Measurements from ENCODE around the gene GDPD4.

- TF ChIP-seq ARNT (IDR thresholded peaks at IDR 0.05) (no peak), HDGF (IDR thresholded peaks at IDR 0.05; ENCODE audit: borderline replicate concordance) (no peak), PKNOX1 (IDR thresholded peaks at IDR 0.05) (no peak), BHLHE40 (IDR thresholded peaks at IDR 0.05; ENCODE audit: borderline replicate concordance) (no peak), NFRKB (IDR thresholded peaks at IDR 0.05) (no peak), ELF4 (IDR thresholded peaks at IDR 0.05) (no peak), FOXM1 (IDR thresholded peaks at IDR 0.05; ENCODE audit: borderline replicate concordance) (no peak), FOXK2 (IDR thresholded peaks at IDR 0.05) (no peak), TARDBP (IDR thresholded peaks at IDR 0.05) (no peak), SP1 (IDR thresholded peaks at IDR 0.05) (no peak), SUZ12 (IDR thresholded peaks at IDR 0.05) (no peak), L3MBTL2 (conservative IDR thresholded peaks at IDR 0.05) (no peak)
These were observed 7.4 kb upstream of the GDPD4 start for GRCh38 chr11:77308838-77309237.
